WTC11 (cell line): Measurements from ENCODE around the gene RGS19. TPM values are rescaled to one million over a fixed set of nuclear protein-coding genes. Genes with fewer than 3 reads are reported as not detected.

Source experiments
- ATAC-seq: fragments of 200-7000 bp; cut with Tn5 transposase; 2 replicates; pipeline ENCODE4 v1.10.0; 2021; ENCODE audit warnings: mild to moderate bottlenecking, moderate library complexity
- CTCF ChIA-PET: fragments of 300-600 bp; sonication (Branson Sonifier 250); formaldehyde crosslinking; loops from one replicate; lab custom pipeline; 2021; ENCODE audit warnings: antibody characterized with exemption; lab: Charles Lee
- POLR2A ChIA-PET: fragments of 350-600 bp; sonication (Branson Sonifier 250); formaldehyde crosslinking; loops from one replicate; lab custom pipeline; 2021; ENCODE audit warnings: antibody characterized with exemption; lab: Charles Lee
- DNase-seq: peaks from one replicate; pipeline ENCODE4 v3.0.0; 2021; ENCODE audit warnings: low spot score
- H3K27ac Mint-ChIP-seq: 2 replicates; pipeline ENCODE4 v1.8.0; 2021; ENCODE audit warnings: mixed read lengths
- H3K27me3 Mint-ChIP-seq: 2 replicates; pipeline ENCODE4 v1.8.0; 2021; ENCODE audit warnings: low read depth, mild to moderate bottlenecking, moderate library complexity, mixed read lengths
- H3K36me3 Mint-ChIP-seq: 2 replicates; pipeline ENCODE4 v1.8.0; 2021; ENCODE audit warnings: mixed read lengths
- H3K4me1 Mint-ChIP-seq: 2 replicates; pipeline ENCODE4 v1.8.0; 2022; ENCODE audit warnings: mixed read lengths
- H3K4me3 Mint-ChIP-seq: 2 replicates; pipeline ENCODE4 v1.8.0; 2021; ENCODE audit warnings: mild to moderate bottlenecking, moderate library complexity, mixed read lengths
- H3K9me3 Mint-ChIP-seq: 2 replicates; pipeline ENCODE4 v1.8.0; 2021; ENCODE audit warnings: mixed read lengths
- ATF6 ChIP-seq: sonication (generic); formaldehyde crosslinking; IDR thresholded peaks from 2 replicates; pipeline ENCODE4 v1.8.1; 2023; ENCODE audit warnings: mild to moderate bottlenecking, missing genetic modification reagents
- CDX4 ChIP-seq: fragments of 250-450 bp; sonication (Bioruptor Pico); IDR thresholded peaks from 2 replicates; pipeline ENCODE4 v1.9.0; 2021; ENCODE audit warnings: moderate library complexity, mild to moderate bottlenecking, inconsistent platforms, borderline replicate concordance
- CREB1 ChIP-seq: sonication (generic); formaldehyde crosslinking; IDR thresholded peaks from 2 replicates; pipeline ENCODE4 v1.8.0; 2023; ENCODE audit warnings: mild to moderate bottlenecking, missing genetic modification reagents
- E2F1 ChIP-seq: sonication (generic); formaldehyde crosslinking; IDR thresholded peaks from 2 replicates; pipeline ENCODE4 v1.8.0; 2022; ENCODE audit warnings: mild to moderate bottlenecking, missing genetic modification reagents
- ELF4 ChIP-seq: sonication (generic); formaldehyde crosslinking; IDR thresholded peaks from 2 replicates; pipeline ENCODE4 v1.8.1; 2022; ENCODE audit warnings: low read depth, mild to moderate bottlenecking, moderate library complexity, missing genetic modification reagents
- ETV6 ChIP-seq: sonication (generic); formaldehyde crosslinking; IDR thresholded peaks from 2 replicates; pipeline ENCODE4 v1.8.1; 2022; ENCODE audit warnings: mild to moderate bottlenecking, missing genetic modification reagents
- FOXK1 ChIP-seq: sonication (generic); formaldehyde crosslinking; IDR thresholded peaks from 2 replicates; pipeline ENCODE4 v1.8.0; 2022; ENCODE audit warnings: mild to moderate bottlenecking, moderate library complexity, missing genetic modification reagents
- FOXP4 ChIP-seq: sonication (generic); formaldehyde crosslinking; IDR thresholded peaks from 2 replicates; pipeline ENCODE4 v1.8.0; 2022; ENCODE audit warnings: mild to moderate bottlenecking, missing genetic modification reagents
- GABPB1 ChIP-seq: sonication (generic); formaldehyde crosslinking; IDR thresholded peaks from 2 replicates; pipeline ENCODE4 v1.8.1; 2023; ENCODE audit warnings: mild to moderate bottlenecking, missing genetic modification reagents
- HMGXB4 ChIP-seq: sonication (generic); formaldehyde crosslinking; IDR thresholded peaks from 2 replicates; pipeline ENCODE4 v1.8.1; 2023; ENCODE audit warnings: mild to moderate bottlenecking, moderate library complexity, missing genetic modification reagents
- MAX ChIP-seq: sonication (generic); formaldehyde crosslinking; IDR thresholded peaks from 2 replicates; pipeline ENCODE4 v1.8.0; 2022; ENCODE audit warnings: mild to moderate bottlenecking, missing genetic modification reagents
- NFE2L1 ChIP-seq: sonication (generic); formaldehyde crosslinking; IDR thresholded peaks from 2 replicates; pipeline ENCODE4 v1.8.1; 2023; ENCODE audit warnings: missing genetic modification reagents
- NR2C2 ChIP-seq: sonication (generic); formaldehyde crosslinking; IDR thresholded peaks from 2 replicates; pipeline ENCODE4 v1.8.0; 2022; ENCODE audit warnings: mild to moderate bottlenecking, missing genetic modification reagents
- OVOL2 ChIP-seq: fragments of 250-450 bp; sonication (Bioruptor Pico); IDR thresholded peaks from 2 replicates; pipeline ENCODE4 v1.9.0; 2021; ENCODE audit warnings: mild to moderate bottlenecking, borderline replicate concordance
- PRRX2 ChIP-seq: fragments of 250-450 bp; sonication (Bioruptor Pico); IDR thresholded peaks from 2 replicates; pipeline ENCODE4 v1.8.0; 2021; ENCODE audit warnings: mild to moderate bottlenecking
- RORB ChIP-seq: fragments of 250-450 bp; sonication (Bioruptor Pico); IDR thresholded peaks from 2 replicates; pipeline ENCODE4 v1.9.0; 2021; ENCODE audit warnings: mild to moderate bottlenecking
- SMAD4 ChIP-seq: sonication (generic); formaldehyde crosslinking; IDR thresholded peaks from 2 replicates; pipeline ENCODE4 v1.8.0; 2022; ENCODE audit warnings: mild to moderate bottlenecking, missing genetic modification reagents
- SOX15 ChIP-seq: fragments of 250-450 bp; sonication (Bioruptor Pico); IDR thresholded peaks from 2 replicates; pipeline ENCODE4 v1.9.0; 2021; ENCODE audit warnings: mild to moderate bottlenecking
- TCF7 ChIP-seq: sonication (generic); formaldehyde crosslinking; IDR thresholded peaks from 2 replicates; pipeline ENCODE4 v1.8.0; 2022; ENCODE audit warnings: mild to moderate bottlenecking, low read depth, missing genetic modification reagents, moderate library complexity
- USF1 ChIP-seq: sonication (generic); formaldehyde crosslinking; IDR thresholded peaks from 2 replicates; pipeline ENCODE4 v1.8.0; 2022; ENCODE audit warnings: mild to moderate bottlenecking, missing genetic modification reagents
- USF2 ChIP-seq: sonication (generic); formaldehyde crosslinking; IDR thresholded peaks from 2 replicates; pipeline ENCODE4 v1.8.1; 2023; ENCODE audit warnings: mild to moderate bottlenecking, missing genetic modification reagents, moderate library complexity
- ZBTB43 ChIP-seq: sonication (generic); formaldehyde crosslinking; IDR thresholded peaks from 2 replicates; pipeline ENCODE4 v1.8.1; 2023; ENCODE audit warnings: mild to moderate bottlenecking, missing genetic modification reagents
- ZNF121 ChIP-seq: sonication (generic); formaldehyde crosslinking; IDR thresholded peaks from 2 replicates; pipeline ENCODE4 v1.8.0; 2023; ENCODE audit warnings: missing genetic modification reagents
- ZNF138 ChIP-seq: sonication (generic); formaldehyde crosslinking; conservative IDR thresholded peaks from 2 replicates; pipeline ENCODE4 v1.8.1; 2022; ENCODE audit warnings: mild to moderate bottlenecking, moderate library complexity, missing genetic modification reagents
- ZNF219 ChIP-seq: sonication (generic); formaldehyde crosslinking; IDR thresholded peaks from 2 replicates; pipeline ENCODE4 v1.8.0; 2023; ENCODE audit warnings: missing genetic modification reagents, mild to moderate bottlenecking, borderline replicate concordance
- ZNF423 ChIP-seq: fragments of 250-450 bp; sonication (Bioruptor Pico); IDR thresholded peaks from 2 replicates; pipeline ENCODE4 v2.1.2; 2022; ENCODE audit warnings: mild to moderate bottlenecking, moderate library complexity
- total RNA-seq: library from RNA; stranded (reverse); gene quantifications from 3 replicates; pipeline ENCODE4 v1.2.3, GENCODE V29; 2021

RGS19 gene
- total RNA-seq, 1 experiment from 2014 or later = 13.8 TPM

- no peak for ATAC-seq
- DNase-seq = no peak
- POLR2A ChIA-PET = no interaction called here
- peaks cover 76% of the 10 kb centered on the region for H3K27me3 Mint-ChIP-seq
- peak overlapping the region; percentile 62 for H3K4me3 Mint-ChIP-seq
- CTCF ChIA-PET = interaction anchor here (0.7 to 5.0 kb wide), 3 partner anchors 11 to 62 kb away, joined by 3 to 53 read pairs (median 9); partner anchors contain the start of gene PRPF6
- H3K36me3 Mint-ChIP-seq = no peaks in the 10 kb centered on the region
- peaks cover 31% of the 10 kb centered on the region for H3K4me1 Mint-ChIP-seq
- no peaks in the 10 kb centered on the region for H3K9me3 Mint-ChIP-seq
- no peak for TF ChIP-seq RORB (CRISPR knock-in tag)
- no peak for TF ChIP-seq OVOL2 (CRISPR knock-in tag)
- no peak for TF ChIP-seq NR2C2 (CRISPR knock-in tag)
- no peak for TF ChIP-seq SMAD4 (CRISPR knock-in tag)
- TF ChIP-seq ZNF219 (CRISPR knock-in tag) = no peak
- TF ChIP-seq FOXP4 = no peak; the same call in 1 of the 2 replicates
- TF ChIP-seq ETV6 = peak; percentile 72; the same call in 1 of the 2 replicates
- 0 out of 2 replicates have a peak, but pooled peaks have one; percentile 17 for TF ChIP-seq HMGXB4 (CRISPR knock-in tag)
- no peak for TF ChIP-seq E2F1
- TF ChIP-seq SOX15 (CRISPR knock-in tag) = no peak
- no peak for TF ChIP-seq ZNF138 (CRISPR knock-in tag)
- no peak for TF ChIP-seq ZBTB43 (CRISPR knock-in tag)
- TF ChIP-seq FOXK1 = no peak
- no peak for TF ChIP-seq USF1 (CRISPR knock-in tag)
- no peak for TF ChIP-seq PRRX2 (CRISPR knock-in tag)
- TF ChIP-seq ATF6 = no peak
- no peak for TF ChIP-seq CREB1
- TF ChIP-seq TCF7 (CRISPR knock-in tag) = no peak
- TF ChIP-seq USF2 (CRISPR knock-in tag) = no peak
- 0 out of 2 replicates have a peak, but pooled peaks have one; percentile 20 for TF ChIP-seq ZNF423
- TF ChIP-seq MAX (CRISPR knock-in tag) = peak; percentile 47; the same call in 1 of the 2 replicates
- TF ChIP-seq GABPB1 = peak; percentile 48; the same call in 1 of the 2 replicates
- TF ChIP-seq NFE2L1 (CRISPR knock-in tag) = no peak
- no peak for TF ChIP-seq ELF4
- no peak for TF ChIP-seq ZNF121 (CRISPR knock-in tag)
- TF ChIP-seq CDX4 (CRISPR knock-in tag) = no peak
- no peak overlapping the region for H3K27ac Mint-ChIP-seq
Measured at GRCh38 chr20:64042054-64042781, 37.1 kb downstream of the RGS19 start.
